Measurements from ENCODE around the gene ANKRD36.
"Not testable (repeated sequence)": the region's sequence is repeated elsewhere in the genome, so short reads cannot be mapped to it uniquely, and the experiment has no call there.

DNA sequence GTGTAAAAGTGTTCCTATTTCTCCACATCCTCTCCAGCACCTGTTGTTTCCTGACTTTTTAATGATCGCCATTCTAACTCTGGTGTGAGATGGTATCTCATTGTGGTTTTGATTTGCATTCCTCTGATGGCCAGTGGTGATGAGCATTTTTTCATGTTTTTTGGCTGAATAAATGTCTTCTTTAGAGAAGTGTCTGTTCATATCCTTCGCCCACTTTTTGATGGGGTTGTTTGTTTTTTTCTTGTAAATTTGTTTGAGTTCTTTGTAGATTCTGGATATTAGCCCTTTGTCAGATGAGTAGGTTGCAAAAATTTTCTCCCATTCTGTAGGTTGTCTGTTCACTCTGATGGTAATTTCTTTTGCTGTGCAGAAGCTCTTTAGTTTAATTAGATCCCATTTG, 16.1 kb downstream of the ANKRD36 start:
- not testable (repeated sequence) for TF ChIP-seq POLR2A (IDR thresholded peaks at IDR 0.05)
- TF ChIP-seq, protein P1, sequence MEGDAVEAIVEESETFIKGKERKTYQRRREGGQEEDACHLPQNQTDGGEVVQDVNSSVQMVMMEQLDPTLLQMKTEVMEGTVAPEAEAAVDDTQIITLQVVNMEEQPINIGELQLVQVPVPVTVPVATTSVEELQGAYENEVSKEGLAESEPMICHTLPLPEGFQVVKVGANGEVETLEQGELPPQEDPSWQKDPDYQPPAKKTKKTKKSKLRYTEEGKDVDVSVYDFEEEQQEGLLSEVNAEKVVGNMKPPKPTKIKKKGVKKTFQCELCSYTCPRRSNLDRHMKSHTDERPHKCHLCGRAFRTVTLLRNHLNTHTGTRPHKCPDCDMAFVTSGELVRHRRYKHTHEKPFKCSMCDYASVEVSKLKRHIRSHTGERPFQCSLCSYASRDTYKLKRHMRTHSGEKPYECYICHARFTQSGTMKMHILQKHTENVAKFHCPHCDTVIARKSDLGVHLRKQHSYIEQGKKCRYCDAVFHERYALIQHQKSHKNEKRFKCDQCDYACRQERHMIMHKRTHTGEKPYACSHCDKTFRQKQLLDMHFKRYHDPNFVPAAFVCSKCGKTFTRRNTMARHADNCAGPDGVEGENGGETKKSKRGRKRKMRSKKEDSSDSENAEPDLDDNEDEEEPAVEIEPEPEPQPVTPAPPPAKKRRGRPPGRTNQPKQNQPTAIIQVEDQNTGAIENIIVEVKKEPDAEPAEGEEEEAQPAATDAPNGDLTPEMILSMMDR (IDR thresholded peaks at IDR 0.05) = not testable (repeated sequence)

All from testis (tissue), 2 donors.